Hematopoietic multipotent progenitor cell (in vitro differentiated cells): Measurements from ENCODE around the gene NEK6. TPM values are rescaled to one million over a fixed set of nuclear protein-coding genes. Genes with fewer than 3 reads are reported as not detected.

ENCODE experiments used
- DNase-seq, 3 donors: peaks; one replicate each; pipeline ENCODE4 v3.0.0-alpha.2; 2011 to 2015; ENCODE audit warnings: low read depth in 2 of 3, low spot score in 2 of 3
- total RNA-seq: library from RNA; depleted of rRNA; stranded (reverse); fragments of >200 nt; gene quantifications from one replicate; pipeline ENCODE4 v1.2.3, GENCODE V29; 2012

The NEK6 gene
- total RNA-seq, 1 donor: 22.6 TPM

- DNase-seq: no peak
Observed at GRCh38 chr9:124363326-124364096, 105.8 kb downstream of the NEK6 start.

- no peak for DNase-seq
Observed at GRCh38 chr9:124364141-124364540, 106.4 kb downstream of the NEK6 start.

GRCh38 chr9:124365036-124365435, 107.3 kb downstream of the NEK6 start:
- DNase-seq: no peak

GRCh38 chr9:124366476-124367220, 108.9 kb downstream of the NEK6 start:
- no peak for DNase-seq

GRCh38 chr9:124368692-124369091, 110.9 kb downstream of the NEK6 start:
- no peak for DNase-seq

- DNase-seq: no peak
Observed at GRCh38 chr9:124369231-124369797, 111.6 kb downstream of the NEK6 start.

GRCh38 chr9:124370896-124371582, 113.3 kb downstream of the NEK6 start:
- DNase-seq: no peak

GRCh38 chr9:124372038-124372437, 114.3 kb downstream of the NEK6 start:
- DNase-seq: no peak

- DNase-seq: no peak
Observed at GRCh38 chr9:124373386-124373785, 115.6 kb downstream of the NEK6 start.

- no peak for DNase-seq
Observed at GRCh38 chr9:124373851-124374250, 116.1 kb downstream of the NEK6 start.

GRCh38 chr9:124375726-124376125, 118.0 kb downstream of the NEK6 start:
- DNase-seq: no peak

GRCh38 chr9:124376329-124376728, 118.6 kb downstream of the NEK6 start:
- no peak for DNase-seq

- DNase-seq: no peak
Observed at GRCh38 chr9:124377551-124378406, 120.0 kb downstream of the NEK6 start.

- DNase-seq: peak in 2 of 3 donors; percentile 24 to 37
Observed at GRCh38 chr9:124381170-124381945, 123.6 kb downstream of the NEK6 start.

- DNase-seq: no peak
Observed at GRCh38 chr9:124384210-124384609, 126.5 kb downstream of the NEK6 start.

- DNase-seq: no peak
Observed at GRCh38 chr9:124384846-124385245, 127.1 kb downstream of the NEK6 start.

- no peak for DNase-seq
Observed at GRCh38 chr9:124385623-124386022, 127.9 kb downstream of the NEK6 start.

GRCh38 chr9:124386201-124386600, 128.5 kb downstream of the NEK6 start:
- no peak for DNase-seq

- no peak for DNase-seq
Observed at GRCh38 chr9:124388275-124389048, 130.7 kb downstream of the NEK6 start.
